HEK293T (cell line): ENCODE data around the gene CDK5RAP2.

ENCODE experiments used
- CTCF ChIA-PET: fragments of 350-600 bp; formaldehyde crosslinking; extraction: SDS; loops from one replicate; lab custom pipeline; 2021; ENCODE audit warnings: antibody characterized with exemption, inconsistent platforms; lab: Yijun Ruan, JAX
- POLR2A ChIA-PET: fragments of 350-600 bp; formaldehyde crosslinking; extraction: SDS; loops from one replicate; lab custom pipeline; 2020; ENCODE audit warnings: antibody characterized with exemption, inconsistent platforms; lab: Yijun Ruan, JAX
- DNase-seq: peaks from one replicate; pipeline ENCODE4 v3.0.0; 2012; ENCODE audit warnings: mixed read lengths; ENCODE audit errors: extremely low spot score
- ARNT ChIP-seq: fragments of 450-650 bp; IDR thresholded peaks from 2 replicates; pipeline ENCODE4 v1.6.1; 2017; ENCODE audit warnings: mild to moderate bottlenecking
- BHLHE40 ChIP-seq: fragments of 450-650 bp; IDR thresholded peaks from 2 replicates; pipeline ENCODE4 v1.6.1; 2016; ENCODE audit warnings: mild to moderate bottlenecking, moderate library complexity, borderline replicate concordance
- CTBP1 ChIP-seq: fragments of 450-650 bp; IDR thresholded peaks from 2 replicates; pipeline ENCODE4 v1.6.1; 2016; ENCODE audit warnings: borderline replicate concordance
- ELF4 ChIP-seq: fragments of 450-650 bp; IDR thresholded peaks from 2 replicates; pipeline ENCODE4 v1.6.1; 2017; ENCODE audit warnings: antibody characterized with exemption
- FOXA1 ChIP-seq: fragments of 450-650 bp; IDR thresholded peaks from 2 replicates; pipeline ENCODE4 v1.6.1; 2016; ENCODE audit warnings: mild to moderate bottlenecking
- FOXK2 ChIP-seq: fragments of 450-650 bp; IDR thresholded peaks from 2 replicates; pipeline ENCODE4 v1.6.1; 2016; ENCODE audit warnings: mild to moderate bottlenecking
- FOXM1 ChIP-seq: fragments of 450-650 bp; IDR thresholded peaks from 2 replicates; pipeline ENCODE4 v1.6.1; 2017; ENCODE audit warnings: mild to moderate bottlenecking, borderline replicate concordance
- HDGF ChIP-seq: fragments of 450-650 bp; IDR thresholded peaks from 2 replicates; pipeline ENCODE4 v1.6.1; 2017; ENCODE audit warnings: antibody characterized with exemption, borderline replicate concordance
- L3MBTL2 ChIP-seq: fragments of 450-650 bp; conservative IDR thresholded peaks from 2 replicates; pipeline ENCODE4 v1.6.1; 2016; ENCODE audit warnings: mild to moderate bottlenecking
- LEF1 ChIP-seq: fragments of 450-650 bp; IDR thresholded peaks from 2 replicates; pipeline ENCODE4 v1.6.1; 2017; ENCODE audit warnings: mild to moderate bottlenecking, borderline replicate concordance
- NFRKB ChIP-seq: fragments of 450-650 bp; IDR thresholded peaks from 2 replicates; pipeline ENCODE4 v1.6.1; 2016; ENCODE audit warnings: mild to moderate bottlenecking, moderate library complexity
- SP1 ChIP-seq: fragments of 450-650 bp; IDR thresholded peaks from 2 replicates; pipeline ENCODE4 v1.6.1; 2017
- SUZ12 ChIP-seq: fragments of 450-650 bp; IDR thresholded peaks from 2 replicates; pipeline ENCODE4 v1.6.1; 2016; ENCODE audit warnings: mild to moderate bottlenecking
- TARDBP ChIP-seq: fragments of 450-650 bp; IDR thresholded peaks from 2 replicates; pipeline ENCODE4 v1.6.1; 2016
- ZNF384 ChIP-seq: fragments of 450-650 bp; IDR thresholded peaks from 2 replicates; pipeline ENCODE4 v1.6.1; 2016
- TF ChIP-seq, protein P1 (sequence below): fragments of 450-650 bp; IDR thresholded peaks from 2 replicates; pipeline ENCODE4 v1.6.1; 2016

The CDK5RAP2 gene

DNA sequence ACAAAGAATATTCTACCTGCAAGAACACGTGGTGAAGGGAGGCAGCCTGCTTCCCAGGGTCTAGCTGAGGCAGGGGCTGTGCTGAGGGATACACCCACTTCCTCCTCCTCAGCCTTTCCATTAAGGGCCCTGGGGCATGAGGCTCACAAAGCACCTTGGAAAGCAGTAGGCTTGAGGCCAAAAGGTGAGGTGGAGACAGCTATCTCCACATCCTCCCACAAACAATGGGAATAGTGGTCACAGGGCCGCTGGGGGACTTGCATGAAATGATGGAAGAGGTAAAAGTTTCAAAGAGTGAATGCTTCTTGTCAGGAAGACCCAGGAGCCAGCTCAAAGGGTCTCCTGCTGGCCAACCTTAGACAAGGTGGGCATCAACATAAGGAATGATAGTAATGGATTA, 207.9 kb downstream of the CDK5RAP2 start:
- POLR2A ChIA-PET, result no interaction called here
- CTCF ChIA-PET, result no interaction called here
- DNase-seq, result no peak
- TF ChIP-seq, protein P1, sequence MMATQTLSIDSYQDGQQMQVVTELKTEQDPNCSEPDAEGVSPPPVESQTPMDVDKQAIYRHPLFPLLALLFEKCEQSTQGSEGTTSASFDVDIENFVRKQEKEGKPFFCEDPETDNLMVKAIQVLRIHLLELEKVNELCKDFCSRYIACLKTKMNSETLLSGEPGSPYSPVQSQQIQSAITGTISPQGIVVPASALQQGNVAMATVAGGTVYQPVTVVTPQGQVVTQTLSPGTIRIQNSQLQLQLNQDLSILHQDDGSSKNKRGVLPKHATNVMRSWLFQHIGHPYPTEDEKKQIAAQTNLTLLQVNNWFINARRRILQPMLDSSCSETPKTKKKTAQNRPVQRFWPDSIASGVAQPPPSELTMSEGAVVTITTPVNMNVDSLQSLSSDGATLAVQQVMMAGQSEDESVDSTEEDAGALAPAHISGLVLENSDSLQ, result no peak
- no peak for TF ChIP-seq SUZ12

DNA sequence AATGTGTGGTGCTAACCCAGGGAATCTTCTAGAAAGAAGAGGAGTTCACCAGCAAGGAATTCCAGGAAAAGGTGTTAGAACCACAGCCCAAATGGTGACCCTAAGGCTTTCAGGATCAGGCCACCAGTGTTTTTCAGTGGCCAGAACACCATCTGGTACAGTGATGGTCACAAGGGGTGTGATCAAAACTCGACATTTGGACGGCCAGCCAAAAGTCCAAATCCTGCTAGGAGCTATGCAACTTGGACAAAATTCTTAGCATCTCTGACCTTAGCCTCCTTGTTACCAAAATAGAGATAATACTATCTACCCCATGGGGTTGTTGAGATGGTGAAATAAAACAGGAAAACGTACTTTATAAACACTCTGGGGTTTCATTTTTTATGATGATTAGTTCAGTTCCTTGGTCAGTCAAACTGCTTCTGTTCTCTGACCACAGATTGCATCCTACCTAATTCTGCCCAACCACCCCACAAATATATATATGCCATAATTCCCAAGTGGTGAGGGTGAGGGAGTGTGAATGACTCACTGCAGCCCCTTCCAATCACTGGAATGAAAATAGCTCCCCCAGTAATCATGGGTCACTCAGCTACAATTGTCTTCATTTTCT, 210.3 kb downstream of the CDK5RAP2 start:
- CTCF ChIA-PET, result no interaction called here

DNA sequence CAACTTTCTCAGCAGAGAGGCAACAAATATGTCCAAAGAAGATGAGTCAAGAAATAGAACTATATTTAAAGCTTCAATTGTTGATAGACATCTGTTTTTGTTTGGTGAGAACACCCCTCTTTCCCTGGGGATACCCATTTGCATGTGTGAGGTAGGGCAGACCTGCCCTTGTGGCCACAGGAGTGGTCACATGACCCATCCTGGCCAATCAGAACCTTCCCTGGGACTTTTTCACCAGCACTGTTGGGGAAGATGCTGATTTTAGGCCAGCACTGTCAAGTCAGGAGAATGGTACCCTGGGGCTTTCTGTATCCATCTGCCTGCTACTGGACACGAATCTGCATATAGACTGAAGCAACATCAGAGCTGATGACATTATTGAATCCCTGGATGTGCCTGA, 211.2 kb downstream of the CDK5RAP2 start:
- CTCF ChIA-PET, result no interaction called here
- DNase-seq, result no peak
- POLR2A ChIA-PET, result no interaction called here
- TF ChIP-seq NFRKB (no peak), SP1 (no peak), SUZ12 (no peak), TARDBP (no peak)

More for the DNA sequence above, 210.3 kb downstream of the CDK5RAP2 start:
- TF ChIP-seq, protein P1, result no peak
- TF ChIP-seq SP1, result no peak
- no peak for DNase-seq
- POLR2A ChIA-PET, result no interaction called here

DNA sequence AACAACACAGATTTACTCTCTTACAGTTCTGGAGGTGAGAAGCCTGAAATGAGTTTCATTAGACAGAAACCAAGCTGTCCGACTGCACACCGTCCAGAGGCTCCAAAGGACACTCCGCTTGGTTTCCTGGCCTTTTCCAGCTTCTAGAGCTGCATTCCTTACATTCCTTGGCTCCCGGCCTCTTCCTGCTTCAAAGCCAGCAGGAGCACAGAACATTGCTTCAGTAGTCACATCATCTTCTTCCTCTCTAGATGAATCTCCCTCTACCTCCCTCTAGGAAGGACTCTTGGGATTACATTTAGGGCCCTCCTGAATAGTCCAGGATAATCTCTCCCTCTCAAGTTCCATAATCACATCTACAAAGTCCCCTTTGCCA, 213.3 kb downstream of the CDK5RAP2 start:
- ChIA-PET CTCF (no interaction called here), POLR2A (no interaction called here)
- no peak for TF ChIP-seq HDGF
- no peak for TF ChIP-seq SP1
- no peak for TF ChIP-seq L3MBTL2
- DNase-seq, result no peak

DNA sequence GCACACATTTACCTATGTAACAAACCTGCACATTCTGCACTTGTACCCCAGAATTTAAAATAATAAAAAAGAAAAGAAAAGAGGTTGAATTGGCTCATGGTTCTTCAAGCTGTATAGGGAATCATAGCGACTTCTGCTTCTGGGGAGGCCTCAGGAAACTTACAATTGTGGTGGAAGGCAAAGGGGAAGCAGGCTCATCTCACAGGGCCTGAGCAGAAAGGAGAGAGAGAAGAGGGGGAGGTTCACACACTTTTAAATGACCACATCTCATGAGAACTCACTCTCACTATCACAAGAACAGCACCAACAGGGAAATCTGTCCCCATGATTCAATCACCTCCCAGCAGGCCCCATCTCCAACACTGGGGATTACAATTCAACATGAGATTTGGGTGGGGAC, 214.6 kb downstream of the CDK5RAP2 start:
- ChIA-PET CTCF (no interaction called here), POLR2A (no interaction called here)
- no peak for DNase-seq
- TF ChIP-seq ARNT (no peak), NFRKB (no peak), SUZ12 (no peak), BHLHE40 (no peak), LEF1 (no peak), CTBP1 (no peak), L3MBTL2 (no peak), FOXM1 (no peak), ZNF384 (no peak), HDGF (no peak)

DNA sequence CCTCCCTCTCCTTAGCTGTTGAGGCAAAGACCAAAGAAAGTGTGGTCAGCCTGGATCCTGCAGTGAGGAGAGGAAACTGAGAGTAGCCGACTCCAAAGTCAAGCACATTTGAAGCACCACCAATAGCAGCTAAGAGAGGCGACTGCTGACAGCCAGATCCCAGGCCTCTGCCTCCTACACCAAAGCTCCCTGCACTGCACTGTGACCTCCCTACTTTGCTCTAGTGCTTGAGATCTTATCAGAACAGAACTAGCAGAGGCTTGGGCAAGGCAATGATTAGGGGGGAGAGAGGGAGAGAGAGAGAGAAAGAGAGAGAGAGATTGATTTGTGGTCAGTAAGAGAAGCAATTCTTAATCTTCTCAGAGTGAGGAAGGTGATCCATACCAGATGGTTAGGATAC, 216.3 kb downstream of the CDK5RAP2 start:
- no peak for DNase-seq
- TF ChIP-seq L3MBTL2 (no peak), LEF1 (no peak)
- ChIA-PET POLR2A (no interaction called here), CTCF (no interaction called here)

DNA sequence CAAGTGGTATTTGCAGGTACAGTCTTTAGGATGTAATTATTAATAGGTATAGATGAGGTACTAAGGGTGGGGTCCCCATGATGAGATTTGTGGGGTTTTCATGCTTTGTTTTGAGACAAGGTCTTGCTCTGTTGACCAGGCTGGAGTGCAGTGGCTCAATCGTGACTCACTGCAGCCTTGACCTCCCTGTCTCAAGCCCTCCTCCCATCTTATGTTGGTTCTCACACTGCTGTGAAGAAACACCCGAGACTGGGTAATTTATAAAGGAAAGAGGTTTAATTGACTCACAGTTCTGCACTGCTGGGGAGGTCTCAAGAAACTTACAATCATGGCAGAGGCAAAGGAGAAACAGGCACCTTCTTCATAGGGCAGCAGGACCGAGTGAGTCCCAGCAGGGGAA, 217.5 kb downstream of the CDK5RAP2 start:
- ChIA-PET POLR2A (no interaction called here), CTCF (no interaction called here)
- TF ChIP-seq NFRKB (no peak), TARDBP (no peak), FOXA1 (no peak), HDGF (no peak), ZNF384 (no peak), ARNT (no peak), SUZ12 (no peak), FOXK2 (no peak), L3MBTL2 (no peak), LEF1 (no peak), FOXM1 (no peak), CTBP1 (no peak), BHLHE40 (no peak), SP1 (no peak), ELF4 (no peak)
- TF ChIP-seq, protein P1, result no peak
- DNase-seq, result no peak

DNA sequence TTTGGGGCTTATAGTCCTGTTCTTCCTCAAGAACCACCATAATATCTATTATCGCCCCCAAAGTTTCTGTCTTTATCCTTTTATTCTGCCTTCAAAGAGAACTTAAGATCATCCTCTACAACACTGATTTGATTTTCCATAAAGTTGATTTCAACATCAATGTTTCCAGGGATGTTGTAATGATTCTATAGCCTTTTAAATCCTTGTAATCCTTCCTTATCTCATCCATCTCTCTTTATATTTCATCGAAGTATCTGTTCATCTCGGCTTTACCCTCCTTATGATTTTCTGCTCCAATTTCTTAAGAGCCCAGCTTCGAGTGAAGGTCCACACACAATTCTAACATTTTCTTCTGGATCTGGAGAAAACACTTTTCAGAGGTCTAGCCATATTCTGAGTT, 218.4 kb downstream of the CDK5RAP2 start:
- TF ChIP-seq, protein P1, result no peak
- ChIA-PET CTCF (no interaction called here), POLR2A (no interaction called here)
- DNase-seq, result no peak
